ENCODE data around the gene GIMAP8.

- no peak for TF ChIP-seq CTCF (IDR thresholded peaks at IDR 0.05; ENCODE audit: low read depth, low read length)
- no peak for TF ChIP-seq POLR2A (IDR thresholded peaks at IDR 0.05; ENCODE audit: extremely low read depth, insufficient read length)
Measured at GRCh38 chr7:150453892-150454291, 3.5 kb downstream of the GIMAP8 start.

Data from NB4 (cell line).